ENCODE measurements around the gene RMP24.

RMP24 gene

GRCh38 chr18:35953688-35954087, 18.8 kb upstream of the RMP24 start:
- Histone ChIP-seq H3K79me2 (ENCODE audit: insufficient read depth, low read length) (no peaks in the 10 kb centered on the region), H3K9ac (ENCODE audit: insufficient read depth, low read depth, low read length) (no peak overlapping the region), H2AFZ (ENCODE audit: low read length) (no peak overlapping the region), H3K4me3 (replicated peaks in 1 of 3; ENCODE audit: insufficient read depth in 1 of 3, low read depth in 2 of 3, low read length in 3 of 3) (no peak overlapping the region), H3K36me3 (replicated peaks in 1 of 2; ENCODE audit: control insufficient read depth in 1 of 2, insufficient read depth in 2 of 2, low read length in 2 of 2) (no peaks in the 10 kb centered on the region), H3K4me2 (ENCODE audit: low read depth, low read length) (no peak overlapping the region), H3K27me3 (ENCODE audit: control insufficient read depth in 1 of 2, insufficient read depth in 2 of 2, low read length in 2 of 2) (peaks cover 0 to 8% of the 10 kb centered on the region in 2 experiments; a peak in 2 of 5 replicates), H3K4me1 (ENCODE audit: insufficient read depth, low read length) (peaks cover 11% of the 10 kb centered on the region), H4K20me1 (ENCODE audit: insufficient read depth, low read length) (no peaks in the 10 kb centered on the region), H3K27ac (ENCODE audit: extremely low read length, insufficient read depth, low read length) (no peak overlapping the region), H3K9me3 (ENCODE audit: low read length) (no peaks in the 10 kb centered on the region)
- intact Hi-C loops (cut with micrococcal nuclease; ENCODE audit: unreplicated experiment) = loop anchor here (5.0 kb wide), 1 partner anchor 291 kb away; no protein-coding TSS in a partner anchor
- ChIA-PET POLR2A (no interaction called here), CTCF (ENCODE audit: low intra/inter-chr PET ratio, low total read pairs) (no interaction called here)
- no peak for FAIRE-seq
- no peak for ATAC-seq
- in situ Hi-C loops (cut with HindIII; ENCODE audit: extremely low pct_ligation_motif_present, low pct_unique_long_range_greater_than_20kb) = loop anchor here (5.0 to 25.0 kb wide), 2 partner anchors 196 to 566 kb away; partner anchors contain the start of gene ZNF396
- BruUV-seq (replicated peaks) = no TSS peak
- no peak for DNase-seq (ENCODE audit: low spot score)
- TF ChIP-seq ZNF18 (CRISPR knock-in tag; IDR thresholded peaks at IDR 0.05; ENCODE audit: insufficient replicate concordance) = no peak
- TF ChIP-seq ZNF383 (CRISPR knock-in tag; IDR thresholded peaks at IDR 0.05; ENCODE audit: borderline replicate concordance) = no peak
- no peak for TF ChIP-seq MEIS1 (CRISPR knock-in tag; IDR thresholded peaks at IDR 0.05; ENCODE audit: borderline replicate concordance)
- 50% methylated on average over 1 of the region's 1 CpG for WGBS (ENCODE audit: low lambda C conversion rate)

GRCh38 chr18:35956226-35956625, 16.3 kb upstream of the RMP24 start:
- Histone ChIP-seq H3K9ac (ENCODE audit: insufficient read depth, low read depth, low read length) (no peak overlapping the region), H3K4me1 (ENCODE audit: insufficient read depth, low read length) (no peaks in the 10 kb centered on the region), H3K4me3 (replicated peaks in 1 of 3; ENCODE audit: insufficient read depth in 1 of 3, low read depth in 2 of 3, low read length in 3 of 3) (no peak overlapping the region), H2AFZ (ENCODE audit: low read length) (no peak overlapping the region), H4K20me1 (ENCODE audit: insufficient read depth, low read length) (no peaks in the 10 kb centered on the region), H3K27me3 (ENCODE audit: control insufficient read depth in 1 of 2, insufficient read depth in 2 of 2, low read length in 2 of 2) (no peaks in the 10 kb centered on the region; a peak in 1 of 5 replicates), H3K9me3 (ENCODE audit: low read length) (no peaks in the 10 kb centered on the region), H3K36me3 (replicated peaks in 1 of 2; ENCODE audit: control insufficient read depth in 1 of 2, insufficient read depth in 2 of 2, low read length in 2 of 2) (no peaks in the 10 kb centered on the region), H3K4me2 (ENCODE audit: low read depth, low read length) (no peak overlapping the region), H3K79me2 (ENCODE audit: insufficient read depth, low read length) (no peaks in the 10 kb centered on the region), H3K27ac (ENCODE audit: extremely low read length, insufficient read depth, low read length) (no peak overlapping the region)
- no TSS peak for BruUV-seq (replicated peaks)
- ChIA-PET CTCF (ENCODE audit: low intra/inter-chr PET ratio, low total read pairs) (no interaction called here), POLR2A (no interaction called here)
- WGBS (ENCODE audit: low lambda C conversion rate) = 19% methylated on average over 3 of the region's 3 CpGs
- intact Hi-C loops (cut with micrococcal nuclease; ENCODE audit: unreplicated experiment) (no loop called here), in situ Hi-C loops (cut with HindIII; ENCODE audit: extremely low pct_ligation_motif_present, low pct_unique_long_range_greater_than_20kb) (loop anchor here (25.0 kb wide), 1 partner anchor 569 kb away; the partner anchor contains the start of gene ZNF396)
- ATAC-seq (no peak), DNase-seq (ENCODE audit: low spot score) (no peak), FAIRE-seq (no peak)
- TF ChIP-seq KMT2B (CRISPR knock-in tag; IDR thresholded peaks at IDR 0.05) = no peak
- no peak for TF ChIP-seq TOPORS (CRISPR knock-in tag; IDR thresholded peaks at IDR 0.05)
- no peak for TF ChIP-seq YEATS2 (CRISPR knock-in tag; IDR thresholded peaks at IDR 0.05; ENCODE audit: borderline replicate concordance)
- TF ChIP-seq GMEB1 (CRISPR knock-in tag; IDR thresholded peaks at IDR 0.05; ENCODE audit: borderline replicate concordance) = no peak
